AG10803 (cell line): Measurements from ENCODE around the gene HSD17B14.

Source experiments
- DNase-seq: peaks from one replicate; pipeline ENCODE4 v3.0.0; 2010; ENCODE audit warnings: low read depth
- H3K4me3 ChIP-seq: 2 replicates; pipeline ENCODE4 v1.5.1; 2011; ENCODE audit warnings: mild to moderate bottlenecking, low read length, control low read depth
- CTCF ChIP-seq: conservative IDR thresholded peaks from 2 replicates; pipeline ENCODE4 v1.5.1; 2011; ENCODE audit warnings: mild to moderate bottlenecking, low read length, control low read depth, inconsistent platforms

HSD17B14 gene

GRCh38 chr19:48805452-48805851, 30.8 kb downstream of the HSD17B14 start:
- DNase-seq, result no peak
- no peak for TF ChIP-seq CTCF
- H3K4me3 ChIP-seq, result no peak overlapping the region

GRCh38 chr19:48804496-48804895, 31.8 kb downstream of the HSD17B14 start:
- H3K4me3 ChIP-seq, result no peak overlapping the region
- no peak for DNase-seq
- no peak for TF ChIP-seq CTCF

GRCh38 chr19:48802623-48803022, 33.7 kb downstream of the HSD17B14 start:
- no peak for TF ChIP-seq CTCF
- H3K4me3 ChIP-seq, result no peak overlapping the region
- no peak for DNase-seq

GRCh38 chr19:48799358-48800300, 36.7 kb downstream of the HSD17B14 start:
- no peak for DNase-seq
- TF ChIP-seq CTCF, result no peak
- no peak overlapping the region for H3K4me3 ChIP-seq

- peak; percentile 23 for DNase-seq
- H3K4me3 ChIP-seq, result no peak overlapping the region
- TF ChIP-seq CTCF, result no peak
Observed at GRCh38 chr19:48798937-48799336, 37.4 kb downstream of the HSD17B14 start.

GRCh38 chr19:48797103-48797502, 39.2 kb downstream of the HSD17B14 start:
- no peak overlapping the region for H3K4me3 ChIP-seq
- no peak for TF ChIP-seq CTCF
- no peak for DNase-seq
